SK-N-MC (cell line): ENCODE results near the gene HJURP.

Experiments
- EZH2 ChIP-seq: fragments of 200-600 bp; sonication (generic); IDR thresholded peaks from one replicate; pipeline ENCODE4 v1.6.1; 2017; ENCODE audit warnings: antibody characterized with exemption
- POLR2AphosphoS5 ChIP-seq: IDR thresholded peaks from 2 replicates; pipeline ENCODE4 v1.6.1; 2012; ENCODE audit warnings: mild to moderate bottlenecking, low read depth, low read length, borderline replicate concordance

DNA sequence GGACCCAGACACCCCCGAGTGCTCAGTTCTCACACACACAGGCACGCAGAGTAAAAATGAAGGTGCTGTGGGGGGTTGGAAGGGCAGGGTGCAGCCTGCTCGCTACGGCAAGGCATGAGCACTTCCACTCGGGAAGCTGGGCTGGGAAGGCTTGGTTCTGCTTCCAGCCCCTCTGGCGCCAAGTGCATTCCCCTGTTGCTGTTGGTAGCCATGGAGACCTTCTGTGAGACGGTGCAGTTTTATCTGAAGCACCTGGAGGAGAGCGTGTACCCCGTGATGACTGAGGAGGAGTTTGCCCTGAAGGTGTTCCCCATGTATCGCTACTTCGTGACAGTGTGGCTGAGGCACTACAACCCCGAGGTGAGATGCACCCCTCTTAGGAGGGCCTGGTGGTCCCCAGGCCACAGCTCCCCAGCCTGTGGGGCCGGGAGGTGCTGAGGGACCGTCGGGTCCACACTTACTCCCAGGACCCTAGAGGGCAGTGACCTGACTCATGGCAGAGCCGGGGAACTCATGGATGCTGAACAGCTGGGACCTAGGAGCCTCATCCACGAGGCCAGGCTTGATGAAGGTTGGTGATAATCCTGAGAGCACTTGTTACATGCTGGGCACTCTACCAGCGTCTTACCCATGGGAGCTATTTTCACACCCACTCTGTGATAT is 60.7 kb downstream of the HJURP start:
- TF ChIP-seq EZH2 (no peak), POLR2AphosphoS5 (no peak)
